Right lobe of liver (tissue), 4 donors: ENCODE results near the gene ACTG1.

Experiments
- POLR2A ChIP-seq: fragments of 450-650 bp; IDR thresholded peaks from one replicate; pipeline ENCODE4 v1.6.1; 2017; ENCODE audit warnings: antibody characterized with exemption, mild to moderate bottlenecking
- TF ChIP-seq, protein P1 (sequence below), 4 donors: fragments of 200-600 bp in 3 of 4; fragments of 450-650 bp in 1 of 4; IDR thresholded peaks; one replicate each; pipeline versions ENCODE4 v1.5.1 to v1.8.0; 2016 to 2022; ENCODE audit warnings: antibody characterized with exemption in 4 of 4, mild to moderate bottlenecking in 2 of 4
- donor health status: DM: no; HTN: no; CAD: no.
- donor health status: DM: no; HTN: no; CAD: no.
- donor health status: DM: no; HTN: yes; CAD: no.

DNA sequence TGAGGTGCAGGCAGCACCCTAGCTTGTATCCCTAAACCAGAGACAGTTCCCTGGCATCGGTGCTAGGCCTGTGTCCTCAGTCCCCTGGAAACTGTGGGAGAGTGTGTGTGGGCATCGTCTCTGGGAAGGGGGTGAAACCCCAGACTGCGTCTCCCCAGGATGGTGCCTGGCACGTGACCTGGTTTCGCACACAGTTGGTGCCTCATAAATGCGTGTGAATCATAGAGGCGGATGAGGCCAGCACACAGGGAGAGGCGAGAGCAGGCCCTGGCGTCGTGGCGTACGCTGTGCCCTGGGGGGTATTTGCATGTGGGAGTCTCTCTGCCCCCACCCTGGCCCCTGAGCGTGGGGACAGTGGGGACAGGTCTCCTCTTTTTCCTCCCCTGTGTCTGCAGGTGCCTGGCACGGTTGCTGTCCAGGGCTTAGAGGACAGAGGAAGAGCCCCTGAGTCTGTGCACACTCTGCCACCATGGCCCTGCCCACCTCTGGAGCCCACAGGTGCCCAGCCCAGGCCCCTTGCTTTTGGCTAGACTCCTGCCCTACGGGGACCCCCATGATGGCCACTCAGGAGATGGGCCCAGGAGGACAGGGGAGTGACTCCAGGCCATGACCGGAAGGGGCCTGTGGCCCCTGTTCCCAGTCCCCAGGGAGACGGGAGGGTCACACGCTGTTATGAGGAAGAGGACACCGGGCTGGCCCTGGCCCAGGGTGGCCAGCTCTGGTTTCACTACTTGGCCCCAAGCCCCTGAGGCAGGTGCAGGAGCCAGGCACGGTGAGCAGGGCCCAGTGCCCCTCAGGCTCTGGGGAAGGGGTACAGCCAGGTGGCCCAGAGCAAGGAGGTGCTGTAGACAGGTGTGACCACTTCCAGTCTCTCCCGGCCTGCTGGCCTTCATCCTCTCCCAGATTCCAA is 14.3 kb upstream of the ACTG1 start:
- no peak for TF ChIP-seq POLR2A
- TF ChIP-seq, protein P1, sequence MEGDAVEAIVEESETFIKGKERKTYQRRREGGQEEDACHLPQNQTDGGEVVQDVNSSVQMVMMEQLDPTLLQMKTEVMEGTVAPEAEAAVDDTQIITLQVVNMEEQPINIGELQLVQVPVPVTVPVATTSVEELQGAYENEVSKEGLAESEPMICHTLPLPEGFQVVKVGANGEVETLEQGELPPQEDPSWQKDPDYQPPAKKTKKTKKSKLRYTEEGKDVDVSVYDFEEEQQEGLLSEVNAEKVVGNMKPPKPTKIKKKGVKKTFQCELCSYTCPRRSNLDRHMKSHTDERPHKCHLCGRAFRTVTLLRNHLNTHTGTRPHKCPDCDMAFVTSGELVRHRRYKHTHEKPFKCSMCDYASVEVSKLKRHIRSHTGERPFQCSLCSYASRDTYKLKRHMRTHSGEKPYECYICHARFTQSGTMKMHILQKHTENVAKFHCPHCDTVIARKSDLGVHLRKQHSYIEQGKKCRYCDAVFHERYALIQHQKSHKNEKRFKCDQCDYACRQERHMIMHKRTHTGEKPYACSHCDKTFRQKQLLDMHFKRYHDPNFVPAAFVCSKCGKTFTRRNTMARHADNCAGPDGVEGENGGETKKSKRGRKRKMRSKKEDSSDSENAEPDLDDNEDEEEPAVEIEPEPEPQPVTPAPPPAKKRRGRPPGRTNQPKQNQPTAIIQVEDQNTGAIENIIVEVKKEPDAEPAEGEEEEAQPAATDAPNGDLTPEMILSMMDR (IDR thresholded peaks at IDR 0.05), result no peak
